HG03045 (cell line): Measurements from ENCODE around the gene AQP2.

Experiments
- ATAC-seq: cut with Tn5 transposase; IDR thresholded peaks from one replicate; pipeline ENCODE4 v1.9.1; 2021; ENCODE audit warnings: mild to moderate bottlenecking, moderate library complexity; ENCODE audit not compliant: unreplicated experiment

The AQP2 gene

GRCh38 chr12:49954863-49955830 lies 4.6 kb downstream of the AQP2 start:
- no peak for ATAC-seq

GRCh38 chr12:49955899-49956662 lies 5.5 kb downstream of the AQP2 start:
- ATAC-seq = no peak

GRCh38 chr12:49956663-49957569 lies 6.4 kb downstream of the AQP2 start:
- ATAC-seq = no peak

- no peak for ATAC-seq
Measured at GRCh38 chr12:49957570-49957967, 7.0 kb downstream of the AQP2 start.

- no peak for ATAC-seq
Measured at GRCh38 chr12:49959685-49960473, 9.3 kb downstream of the AQP2 start.

GRCh38 chr12:49960474-49961110 lies 10.1 kb downstream of the AQP2 start:
- ATAC-seq = no peak

DNA sequence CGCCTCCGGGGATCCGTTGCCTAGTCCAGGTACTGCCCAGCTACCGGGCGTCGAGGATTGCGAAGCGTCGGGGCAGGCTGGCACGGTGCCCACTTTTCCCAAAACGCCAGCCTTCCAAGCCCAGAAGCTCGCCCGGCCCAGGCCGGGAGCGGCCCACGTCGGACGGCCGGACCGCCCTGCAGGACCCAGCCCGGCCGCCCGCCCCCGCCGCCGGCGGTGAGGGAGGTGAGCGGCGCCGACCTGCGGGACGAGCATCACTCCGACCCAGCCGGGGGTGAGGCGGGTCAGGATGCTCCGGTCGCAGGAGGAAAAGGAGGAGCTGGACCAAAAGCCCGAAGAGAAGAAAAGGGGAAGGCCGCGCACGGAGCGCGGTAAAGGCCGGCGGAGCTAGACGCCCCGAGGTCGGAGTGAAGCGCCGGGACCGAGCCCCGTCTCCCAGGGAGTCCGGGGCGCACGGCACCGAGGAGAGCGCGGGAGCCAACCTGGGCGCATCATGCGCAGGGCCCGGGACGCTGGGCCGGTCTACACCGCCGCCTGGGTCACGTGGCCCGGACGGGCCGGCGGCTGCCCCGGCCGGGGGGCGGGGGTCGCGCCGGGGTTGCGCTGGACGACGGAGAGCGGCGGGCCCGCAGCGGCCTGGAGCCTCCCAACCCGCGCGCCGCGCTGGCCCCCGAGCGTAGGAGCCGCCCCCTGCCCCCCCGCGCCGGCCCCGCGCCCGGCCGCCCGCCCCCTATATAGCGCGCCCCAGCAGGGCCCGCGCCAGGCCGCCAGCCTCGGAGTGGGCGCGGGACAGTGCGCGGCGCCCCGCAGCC lies 10.8 kb downstream of the AQP2 start, which contains the start of gene AQP5:
Gene AQP5 (plus strand): TSS at position 762 of the 812 bp plus-strand sequence. CDS start 146 bp downstream, outside the sequence.
- no peak for ATAC-seq

GRCh38 chr12:49961993-49962764 lies 11.6 kb downstream of the AQP2 start:
- ATAC-seq = no peak

- ATAC-seq = no peak
Measured at GRCh38 chr12:49962861-49963765, 12.6 kb downstream of the AQP2 start.

DNA sequence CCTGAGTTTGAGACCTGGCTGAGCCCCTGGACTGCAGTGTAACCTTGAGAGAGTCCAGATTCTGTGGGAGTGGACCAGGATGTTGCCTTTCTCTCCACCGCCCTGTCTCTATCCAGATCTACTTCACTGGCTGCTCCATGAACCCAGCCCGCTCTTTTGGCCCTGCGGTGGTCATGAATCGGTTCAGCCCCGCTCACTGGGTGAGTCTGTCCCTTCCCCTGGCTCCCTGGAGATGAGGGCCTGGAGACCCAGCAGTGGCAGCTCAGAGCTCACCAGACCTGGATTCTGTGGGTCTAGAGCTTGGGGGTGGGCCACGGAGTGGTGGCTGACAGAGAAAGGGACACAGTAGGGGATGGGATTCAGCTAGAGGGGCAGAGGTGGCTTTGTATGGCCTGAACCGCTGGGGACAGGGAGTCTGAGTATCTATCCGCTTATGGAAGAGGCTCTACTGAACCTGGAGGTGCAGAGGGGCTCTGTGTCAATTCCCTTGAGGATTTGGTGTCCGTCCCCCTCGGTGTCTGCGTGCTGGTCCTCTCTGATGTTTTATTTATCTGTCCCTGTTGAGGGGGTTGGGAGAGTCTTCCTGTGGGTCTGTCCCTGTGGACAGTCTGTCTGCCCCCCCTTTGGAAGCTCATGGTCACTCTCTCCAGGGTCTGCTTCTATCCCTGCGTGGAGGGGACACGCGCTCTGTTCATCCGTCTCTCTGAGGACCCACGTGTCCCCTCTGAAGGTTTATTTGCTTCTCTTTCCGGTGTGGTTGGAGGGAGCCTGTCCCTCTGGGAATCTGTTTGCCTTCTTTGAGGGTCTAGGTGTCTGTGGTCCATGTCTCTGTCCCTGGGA lies 13.7 kb downstream of the AQP2 start:
- ATAC-seq = no peak

- ATAC-seq = no peak
Measured at GRCh38 chr12:49964849-49965624, 14.5 kb downstream of the AQP2 start.

GRCh38 chr12:49965836-49966235 lies 15.3 kb downstream of the AQP2 start:
- ATAC-seq = no peak

DNA sequence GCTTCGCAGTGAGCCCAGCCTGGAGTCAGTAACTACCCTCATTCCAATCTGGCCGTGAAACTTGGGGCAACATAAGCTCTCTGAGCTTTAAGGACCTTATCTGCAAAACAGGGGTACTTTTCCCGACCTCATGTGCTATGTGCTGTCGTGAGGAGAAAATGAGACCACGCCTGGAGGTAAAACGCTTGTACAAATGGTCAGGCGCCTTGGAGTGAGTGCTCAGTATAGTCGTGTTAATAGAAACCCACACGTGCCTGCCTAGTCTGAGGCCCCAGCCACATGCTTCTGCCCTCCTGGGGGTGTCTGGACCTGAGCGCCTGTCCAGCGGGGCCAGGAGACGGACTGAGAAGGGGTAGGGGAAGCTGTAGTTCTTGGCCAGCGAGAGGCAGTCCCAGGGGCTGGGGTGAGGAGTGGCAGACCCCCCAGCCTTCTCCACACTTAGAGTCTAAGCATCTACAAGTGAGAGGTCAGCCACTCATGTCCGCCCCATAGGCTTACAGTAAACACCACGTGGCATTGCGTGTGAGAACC lies 16.0 kb downstream of the AQP2 start:
- no peak for ATAC-seq

DNA sequence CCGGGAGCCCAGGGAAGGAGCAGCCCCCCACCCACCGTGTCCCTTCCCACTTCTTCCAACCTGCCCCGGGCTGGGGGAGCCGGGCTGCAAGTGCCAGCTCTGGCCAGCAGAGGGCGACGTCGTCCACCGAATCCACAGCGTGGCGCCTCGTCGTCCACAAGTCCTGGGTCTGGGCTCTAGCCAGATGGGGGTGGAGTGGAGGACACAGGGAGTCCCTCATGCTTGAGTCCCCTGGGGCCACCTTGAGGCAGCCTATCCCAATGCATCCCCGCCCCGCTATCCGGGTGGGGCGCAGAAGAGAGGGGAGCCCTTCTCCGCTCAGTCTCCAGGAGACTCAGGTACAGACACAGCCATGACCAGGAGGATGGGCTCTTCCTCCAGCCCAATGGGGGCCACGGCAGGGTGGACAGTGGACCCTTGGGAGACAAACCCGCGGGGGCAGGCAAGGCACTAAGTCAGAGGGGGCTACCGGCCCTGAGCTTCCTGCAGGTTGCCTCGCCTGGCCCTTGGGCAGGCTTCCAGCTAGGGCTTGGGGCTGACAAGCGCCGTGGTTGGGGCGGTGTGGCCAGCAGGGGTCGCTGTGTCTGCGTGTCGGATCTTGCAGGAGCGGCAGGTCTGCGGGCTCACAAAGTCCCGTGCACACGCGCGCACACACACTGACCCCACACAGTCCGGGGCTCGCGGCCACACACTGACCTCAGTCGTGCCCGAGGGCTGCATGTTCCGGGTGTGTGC lies 16.7 kb downstream of the AQP2 start:
- peak; percentile 67 for ATAC-seq
